D721Med (cell line): ENCODE measurements around the gene PMEPA1.

ENCODE experiments used
- DNase-seq: peaks from one replicate; pipeline ENCODE4 v3.0.0; 2011; ENCODE audit warnings: low spot score; ENCODE audit not compliant: insufficient read length
- FAIRE-seq: peaks from 2 replicates; lab custom pipeline; 2011; peaks lifted over from hg19 to GRCh38; lab: Jason Lieb, UNC
- CTCF ChIP-seq: IDR thresholded peaks from 2 replicates; pipeline ENCODE4 v1.5.1; 2012; ENCODE audit warnings: mild to moderate bottlenecking, control low read depth; ENCODE audit not compliant: insufficient read depth; ENCODE audit errors: missing control alignments

The PMEPA1 gene

GRCh38 chr20:57712341-57712740 lies 2.5 kb upstream of the PMEPA1 start:
- no peak for TF ChIP-seq CTCF
- FAIRE-seq (no peak), DNase-seq (no peak)

GRCh38 chr20:57711826-57712225 lies 2.0 kb upstream of the PMEPA1 start:
- no peak for FAIRE-seq
- TF ChIP-seq CTCF: no peak
- DNase-seq: no peak

GRCh38 chr20:57711311-57711712 lies 1.5 kb upstream of the PMEPA1 start:
- FAIRE-seq: no peak
- no peak for DNase-seq

GRCh38 chr20:57710841-57711240 lies 1.0 kb upstream of the PMEPA1 start:
- no peak for TF ChIP-seq CTCF
- no peak for DNase-seq
- FAIRE-seq: no peak

More at GRCh38 chr20:57711311-57711712, 1.5 kb upstream of the PMEPA1 start:
- TF ChIP-seq CTCF: no peak

GRCh38 chr20:57708694-57709673 lies 831 bp downstream of the PMEPA1 start:
- no peak for TF ChIP-seq CTCF
- DNase-seq: no peak
- FAIRE-seq: no peak

- no peak for FAIRE-seq
- DNase-seq: no peak
- TF ChIP-seq CTCF: no peak
Measured at GRCh38 chr20:57707849-57708693, 1.7 kb downstream of the PMEPA1 start.
